ENCODE data around the gene DCXR. TPM values are rescaled to one million over a fixed set of nuclear protein-coding genes. Genes with fewer than 3 reads are reported as not detected.

The DCXR gene
- total and polyA plus RNA-seq, 2 of the 4 experiments (the other 2 are of a cell fraction), result 36.6 to 139 TPM

DNA sequence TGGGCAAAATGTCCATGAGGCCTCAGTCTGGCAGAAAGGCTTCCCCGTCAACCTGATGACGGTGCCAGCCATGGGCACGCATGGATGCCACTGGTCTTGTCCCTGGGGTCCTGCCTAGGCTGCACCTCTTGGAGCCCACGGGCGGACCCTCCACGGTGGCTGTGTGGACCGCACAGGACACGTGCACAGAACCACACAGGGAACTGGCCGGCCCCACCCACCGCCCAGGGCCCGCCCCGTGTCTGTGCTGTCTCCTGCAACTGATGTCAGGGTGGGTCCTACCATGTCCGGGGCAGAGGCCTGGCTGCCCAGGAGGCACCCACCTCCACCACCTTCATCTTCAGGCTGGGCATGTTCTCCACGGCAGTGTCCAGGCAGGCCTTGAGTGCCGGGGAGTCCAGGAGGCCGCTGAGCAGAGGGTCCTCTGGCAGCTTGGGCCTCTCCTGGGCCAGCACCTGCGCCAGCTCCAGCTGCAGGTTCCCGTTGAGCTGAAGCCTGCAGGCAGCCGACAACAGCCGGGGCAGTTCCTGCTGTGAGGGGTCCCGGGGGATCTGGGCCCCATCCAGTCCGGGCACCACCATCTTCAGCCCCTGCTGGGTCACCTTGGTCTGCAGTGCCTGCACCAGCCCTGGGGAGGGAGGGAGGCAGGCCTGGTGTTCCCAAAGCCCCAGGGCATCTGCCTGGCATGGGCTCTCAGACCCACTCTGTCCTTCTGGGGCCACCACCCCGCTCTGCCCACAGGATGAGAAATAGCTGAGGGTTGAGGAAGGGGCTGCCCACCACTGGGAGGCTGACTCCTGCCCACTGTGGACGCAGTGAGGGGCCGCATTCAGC is 48.7 kb upstream of the DCXR start:
- no peak overlapping the region for H3K14ac ChIP-seq (replicated peaks; ENCODE audit: low read depth, low read length)
- peaks cover 94% of the 10 kb centered on the region for H3K36me3 ChIP-seq (ENCODE audit: control insufficient read depth, insufficient read depth, low read length)
- in situ Hi-C loops (cut with MboI; ENCODE audit: low sequenced_read_pairs), result no loop called here
- H3K9ac ChIP-seq (ENCODE audit: low read depth, low read length), result no peak overlapping the region
- intact Hi-C loops (cut with micrococcal nuclease), result no loop called here
- H3K4ac ChIP-seq (ENCODE audit: low read depth, low read length), result no peak overlapping the region
- H2BK120ac ChIP-seq (ENCODE audit: low read depth, low read length), result no peak overlapping the region
- no peaks in the 10 kb centered on the region; the same call in none of the 2 replicates for H4K20me1 ChIP-seq (ENCODE audit: insufficient read depth, low read length)
- no peaks in the 10 kb centered on the region for H3K4me1 ChIP-seq (ENCODE audit: control insufficient read depth, insufficient read depth, low read length)
- dilution Hi-C loops (cut with HindIII; ENCODE audit: low sequenced_read_pairs, unreplicated experiment), result no loop called here
- H4K8ac ChIP-seq (ENCODE audit: low read depth in 2 of 2, low read length in 2 of 2), result no peak overlapping the region
- H2BK15ac ChIP-seq (ENCODE audit: low read depth, low read length), result no peak overlapping the region
- H3K9me1 ChIP-seq (ENCODE audit: insufficient read depth, low read length), result no peaks in the 10 kb centered on the region
- no peak overlapping the region for H3K18ac ChIP-seq (ENCODE audit: low read depth, low read length)
- ChIA-PET CTCF (no interaction called here), POLR2A (ENCODE audit: unreplicated experiment) (no interaction called here)
- no peak overlapping the region for H2AK9ac ChIP-seq (replicated peaks; ENCODE audit: low read depth, low read length, poor library complexity)
- H3K23ac ChIP-seq (ENCODE audit: low read depth, low read length), result no peak overlapping the region
- H2BK20ac ChIP-seq (ENCODE audit: low read depth, low read length), result no peak overlapping the region
- no TSS peak for BruUV-seq (replicated peaks)
- H3K27ac ChIP-seq (ENCODE audit: insufficient read depth, low read length), result no peak overlapping the region
- DNase-seq, result no peak
- no peaks in the 10 kb centered on the region for H3K27me3 ChIP-seq (ENCODE audit: control insufficient read depth, insufficient read depth, low read length)
- 98% methylated on average over 13 of the region's 25 CpGs; no CpG with 5 or more reads in 1 of the 2 experiments for WGBS, 2 experiments (ENCODE audit: extremely low coverage in 2 of 2, insufficient read length in 1 of 2)
- no peak overlapping the region for H2AFZ ChIP-seq (replicated peaks; ENCODE audit: low read length, poor library complexity)
- no peak overlapping the region for H4K5ac ChIP-seq (ENCODE audit: low read depth, low read length)
- no peak overlapping the region for H3K4me2 ChIP-seq (ENCODE audit: low read depth, low read length)
- H4K91ac ChIP-seq (ENCODE audit: insufficient read depth, low read depth, low read length), result no peak overlapping the region
- H3K56ac ChIP-seq (ENCODE audit: extremely low read depth, insufficient read depth, low read length), result no peak overlapping the region
- no peak overlapping the region for H2BK5ac ChIP-seq (ENCODE audit: low read depth, low read length, poor library complexity, severe bottlenecking)
- H3K9me3 ChIP-seq (ENCODE audit: control insufficient read depth, insufficient read depth, low read length), result no peaks in the 10 kb centered on the region
- no peak overlapping the region for H2AK5ac ChIP-seq (ENCODE audit: low read depth, low read length)
- no peak for ATAC-seq (ENCODE audit: low read depth)
- no peaks in the 10 kb centered on the region; a peak in 2 of 4 replicates for H3K79me1 ChIP-seq (ENCODE audit: low read depth in 1 of 2, low read length in 2 of 2)
- no peak overlapping the region for H3K4me3 ChIP-seq (ENCODE audit: insufficient read depth, low read depth, low read length)
- no peak for TF ChIP-seq MXI1 (IDR thresholded peaks at IDR 0.05; ENCODE audit: borderline replicate concordance, low read depth, low read length)
- TF ChIP-seq MAZ (IDR thresholded peaks at IDR 0.05; ENCODE audit: borderline replicate concordance, low read depth, low read length), result no peak
- no peak for TF ChIP-seq CHD1 (IDR thresholded peaks at IDR 0.05; ENCODE audit: low read depth, low read length)
- TF ChIP-seq POLR2A (IDR thresholded peaks at IDR 0.05; ENCODE audit: low read depth, low read length), result no peak
- no peak for TF ChIP-seq RFX5 (IDR thresholded peaks at IDR 0.05; ENCODE audit: low read depth, low read length)
- TF ChIP-seq, protein P1, sequence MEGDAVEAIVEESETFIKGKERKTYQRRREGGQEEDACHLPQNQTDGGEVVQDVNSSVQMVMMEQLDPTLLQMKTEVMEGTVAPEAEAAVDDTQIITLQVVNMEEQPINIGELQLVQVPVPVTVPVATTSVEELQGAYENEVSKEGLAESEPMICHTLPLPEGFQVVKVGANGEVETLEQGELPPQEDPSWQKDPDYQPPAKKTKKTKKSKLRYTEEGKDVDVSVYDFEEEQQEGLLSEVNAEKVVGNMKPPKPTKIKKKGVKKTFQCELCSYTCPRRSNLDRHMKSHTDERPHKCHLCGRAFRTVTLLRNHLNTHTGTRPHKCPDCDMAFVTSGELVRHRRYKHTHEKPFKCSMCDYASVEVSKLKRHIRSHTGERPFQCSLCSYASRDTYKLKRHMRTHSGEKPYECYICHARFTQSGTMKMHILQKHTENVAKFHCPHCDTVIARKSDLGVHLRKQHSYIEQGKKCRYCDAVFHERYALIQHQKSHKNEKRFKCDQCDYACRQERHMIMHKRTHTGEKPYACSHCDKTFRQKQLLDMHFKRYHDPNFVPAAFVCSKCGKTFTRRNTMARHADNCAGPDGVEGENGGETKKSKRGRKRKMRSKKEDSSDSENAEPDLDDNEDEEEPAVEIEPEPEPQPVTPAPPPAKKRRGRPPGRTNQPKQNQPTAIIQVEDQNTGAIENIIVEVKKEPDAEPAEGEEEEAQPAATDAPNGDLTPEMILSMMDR (conservative IDR thresholded peaks at IDR 0.05; ENCODE audit: low read depth, low read length), result no peak
- no peak for TF ChIP-seq RCOR1 (IDR thresholded peaks at IDR 0.05; ENCODE audit: insufficient replicate concordance, low read length)
- no peak for TF ChIP-seq RAD21 (IDR thresholded peaks at IDR 0.05; ENCODE audit: low read length)
- TF ChIP-seq NFE2L2 (IDR thresholded peaks at IDR 0.05; ENCODE audit: low read depth, low read length), result no peak
- TF ChIP-seq CEBPB (IDR thresholded peaks at IDR 0.05; ENCODE audit: low read depth, low read length), result no peak
- TF ChIP-seq SMC3 (IDR thresholded peaks at IDR 0.05; ENCODE audit: low read depth, low read length), result no peak
- TF ChIP-seq, protein P2, sequence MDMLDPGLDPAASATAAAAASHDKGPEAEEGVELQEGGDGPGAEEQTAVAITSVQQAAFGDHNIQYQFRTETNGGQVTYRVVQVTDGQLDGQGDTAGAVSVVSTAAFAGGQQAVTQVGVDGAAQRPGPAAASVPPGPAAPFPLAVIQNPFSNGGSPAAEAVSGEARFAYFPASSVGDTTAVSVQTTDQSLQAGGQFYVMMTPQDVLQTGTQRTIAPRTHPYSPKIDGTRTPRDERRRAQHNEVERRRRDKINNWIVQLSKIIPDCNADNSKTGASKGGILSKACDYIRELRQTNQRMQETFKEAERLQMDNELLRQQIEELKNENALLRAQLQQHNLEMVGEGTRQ (IDR thresholded peaks at IDR 0.05; ENCODE audit: low read depth, low read length), result no peak
- TF ChIP-seq BHLHE40 (IDR thresholded peaks at IDR 0.05; ENCODE audit: low read depth, low read length), result no peak
- TF ChIP-seq MAFK (IDR thresholded peaks at IDR 0.05; ENCODE audit: low read depth, low read length), result no peak
- TF ChIP-seq FOS (IDR thresholded peaks at IDR 0.05; ENCODE audit: low read depth, low read length), result no peak

Data from IMR-90 (cell line).